GM06990 (cell line): Measurements from ENCODE around the gene ANKRD44.
A peak's percentile ranks its signal among the peaks of the same experiment; 100 is the strongest.
"Not testable (repeated sequence)": the region's sequence is repeated elsewhere in the genome, so short reads cannot be mapped to it uniquely, and the experiment has no call there.

Source experiments
- DNase-seq: peaks from one replicate; pipeline ENCODE4 v3.0.0-alpha.2; 2011; ENCODE audit not compliant: insufficient read length; ENCODE audit errors: extremely low read depth
- H3K27me3 ChIP-seq: replicated peaks from 2 replicates; pipeline ENCODE4 v1.6.0; 2011; ENCODE audit warnings: low read length; ENCODE audit not compliant: control insufficient read depth, insufficient read depth
- H3K36me3 ChIP-seq: 2 replicates; pipeline ENCODE4 v1.5.1; 2011; ENCODE audit warnings: low read length; ENCODE audit not compliant: control insufficient read depth, insufficient read depth
- H3K4me3 ChIP-seq: replicated peaks from 2 replicates; pipeline ENCODE4 v1.5.1; 2011; ENCODE audit warnings: low read depth, mild to moderate bottlenecking, control low read depth, low read length
- CTCF ChIP-seq: IDR thresholded peaks from 2 replicates; pipeline ENCODE4 v1.5.1; 2011; ENCODE audit warnings: low read length, control low read depth, mild to moderate bottlenecking, inconsistent platforms; ENCODE audit not compliant: insufficient read depth, poor library complexity, severe bottlenecking

Gene ANKRD44

DNA sequence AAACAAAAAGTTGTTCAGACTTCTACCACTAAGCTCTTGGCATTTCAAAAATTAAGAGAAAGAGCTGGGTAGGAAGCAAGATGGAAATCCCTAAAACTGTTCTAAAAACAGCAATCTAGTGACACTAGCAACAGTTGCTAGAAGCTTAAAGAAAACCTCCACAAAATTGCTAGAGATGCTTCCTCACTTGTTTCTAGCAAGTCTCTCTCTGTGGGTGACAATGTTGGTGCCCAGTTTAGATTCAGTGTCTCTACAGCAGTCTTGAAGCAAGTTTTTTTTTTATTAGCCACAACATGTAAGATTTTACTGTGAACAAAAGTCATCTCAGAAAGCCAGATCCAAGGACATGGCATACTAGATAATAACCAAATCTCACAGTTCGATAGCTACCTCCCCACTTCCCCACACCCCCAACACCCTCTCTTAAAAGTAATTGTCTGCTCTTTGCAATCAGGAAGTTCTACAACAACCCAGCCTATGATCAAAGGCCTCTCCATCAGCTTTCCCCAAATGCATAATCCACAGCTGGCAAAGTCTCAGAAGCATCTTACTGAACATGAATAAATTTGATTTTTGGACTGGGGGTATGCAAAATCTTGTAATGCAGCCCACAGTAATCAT, 70.0 kb downstream of the ANKRD44 start:
- H3K36me3 ChIP-seq, result no peaks in the 10 kb centered on the region; the same call in 1 of the 2 replicates
- peak overlapping the region; percentile 49; the same call in 1 of the 2 replicates for H3K4me3 ChIP-seq
- no peak for DNase-seq
- no peak for TF ChIP-seq CTCF
- no peaks in the 10 kb centered on the region for H3K27me3 ChIP-seq

DNA sequence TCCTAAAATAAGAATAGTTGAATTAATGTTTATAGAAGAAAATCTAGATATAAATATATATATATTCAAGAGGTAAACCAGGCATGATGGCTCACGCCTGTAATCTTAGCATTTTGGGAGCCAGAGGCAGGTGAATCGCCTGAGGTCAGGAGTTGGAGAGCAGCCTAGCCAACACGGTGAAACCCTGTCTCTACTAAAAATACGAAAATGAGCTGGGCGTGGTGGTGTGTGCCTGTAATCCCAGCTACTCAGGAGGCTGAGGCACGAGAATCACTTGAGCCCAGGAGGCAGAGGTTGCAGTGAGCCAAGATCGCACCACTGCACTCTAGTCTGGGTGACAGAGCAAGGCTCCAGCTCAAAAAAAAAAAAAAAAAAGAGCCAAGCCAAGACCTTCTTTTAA, 70.6 kb downstream of the ANKRD44 start:
- DNase-seq, H3K27me3 ChIP-seq, H3K36me3 ChIP-seq: not testable (repeated sequence)
- peak overlapping the region; percentile 49 for H3K4me3 ChIP-seq

- no peak for DNase-seq
- H3K4me3 ChIP-seq, result peak overlapping the region; percentile 49
- TF ChIP-seq CTCF, result no peak
- no peaks in the 10 kb centered on the region for H3K27me3 ChIP-seq
- no peaks in the 10 kb centered on the region; the same call in 1 of the 2 replicates for H3K36me3 ChIP-seq
Observed at GRCh38 chr2:197239434-197239833, 71.1 kb downstream of the ANKRD44 start.

GRCh38 chr2:197238043-197238365, 72.6 kb downstream of the ANKRD44 start:
- TF ChIP-seq CTCF, result no peak
- no peak for DNase-seq
- Histone ChIP-seq H3K4me3 (no peak overlapping the region), H3K36me3 (no peaks in the 10 kb centered on the region; the same call in 1 of the 2 replicates), H3K27me3 (no peaks in the 10 kb centered on the region)

DNA sequence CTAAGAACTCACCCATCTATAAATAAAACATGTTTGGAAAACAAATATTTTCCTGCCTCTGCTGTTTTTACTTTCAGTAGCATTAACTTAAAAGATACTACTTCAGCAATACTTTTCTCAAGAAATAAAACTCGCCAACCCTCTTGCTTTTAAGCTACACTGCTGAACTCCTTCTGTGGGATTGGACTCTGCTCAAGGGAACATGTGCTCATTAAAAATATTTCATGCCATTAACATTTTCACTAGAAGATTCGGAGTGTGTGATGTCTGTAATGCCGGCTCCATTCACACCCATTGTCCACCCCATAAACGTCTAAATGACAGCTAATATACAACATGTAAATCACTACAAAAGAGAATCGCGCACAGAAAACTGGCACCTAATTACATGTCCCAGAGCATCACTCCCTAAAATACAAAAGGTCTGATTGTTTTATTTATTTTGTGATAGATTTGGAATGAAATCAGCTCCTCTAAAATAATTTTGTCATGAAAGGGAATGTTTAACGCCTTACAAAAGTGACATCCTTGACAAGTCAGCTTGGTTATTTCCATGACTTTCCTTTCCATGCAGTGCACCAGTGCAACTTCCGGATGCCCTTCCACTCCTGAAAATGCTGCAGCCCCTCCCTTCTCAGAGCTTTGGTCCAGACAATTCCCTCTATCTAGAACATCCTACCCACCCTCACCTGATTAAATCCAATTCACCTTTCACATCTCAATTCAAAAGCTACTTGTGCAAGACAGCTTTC, 73.1 kb downstream of the ANKRD44 start:
- Histone ChIP-seq H3K27me3 (no peaks in the 10 kb centered on the region), H3K4me3 (no peak overlapping the region), H3K36me3 (no peaks in the 10 kb centered on the region; the same call in 1 of the 2 replicates)
- no peak for DNase-seq
- TF ChIP-seq CTCF, result no peak

DNA sequence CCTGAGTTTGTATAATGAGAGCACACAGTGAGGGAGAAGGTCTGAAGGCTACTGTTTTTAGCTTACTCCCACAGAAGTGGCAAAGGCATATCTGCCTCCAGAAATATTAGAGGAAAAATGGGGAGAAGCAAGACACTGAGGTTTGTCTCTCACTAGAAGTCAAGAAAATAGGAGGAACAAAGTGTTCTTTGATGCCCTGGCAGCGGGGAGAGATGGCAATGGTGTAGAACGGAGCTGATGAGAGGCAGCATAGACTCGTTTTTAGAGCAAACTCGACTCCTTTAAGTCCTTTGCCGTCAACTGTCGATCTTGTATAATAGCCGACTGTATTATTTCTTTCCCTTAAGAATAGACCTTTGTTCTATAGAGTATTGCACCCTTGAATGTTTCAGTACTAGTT, 73.8 kb downstream of the ANKRD44 start:
- no peak for TF ChIP-seq CTCF

More for the DNA sequence above, 73.8 kb downstream of the ANKRD44 start:
- H3K36me3 ChIP-seq, result no peaks in the 10 kb centered on the region; the same call in 1 of the 2 replicates
- H3K27me3 ChIP-seq, result no peaks in the 10 kb centered on the region
- no peak for DNase-seq
- no peak overlapping the region for H3K4me3 ChIP-seq
